Measurements from ENCODE around the gene CDH5. TPM values are rescaled to one million over a fixed set of nuclear protein-coding genes. Genes with fewer than 3 reads are reported as not detected.
"Not testable (repeated sequence)": the region's sequence is repeated elsewhere in the genome, so short reads cannot be mapped to it uniquely, and the experiment has no call there.

Gene CDH5
- polyA plus RNA-seq, 3 donors from 2014 or later = not detected

DNA sequence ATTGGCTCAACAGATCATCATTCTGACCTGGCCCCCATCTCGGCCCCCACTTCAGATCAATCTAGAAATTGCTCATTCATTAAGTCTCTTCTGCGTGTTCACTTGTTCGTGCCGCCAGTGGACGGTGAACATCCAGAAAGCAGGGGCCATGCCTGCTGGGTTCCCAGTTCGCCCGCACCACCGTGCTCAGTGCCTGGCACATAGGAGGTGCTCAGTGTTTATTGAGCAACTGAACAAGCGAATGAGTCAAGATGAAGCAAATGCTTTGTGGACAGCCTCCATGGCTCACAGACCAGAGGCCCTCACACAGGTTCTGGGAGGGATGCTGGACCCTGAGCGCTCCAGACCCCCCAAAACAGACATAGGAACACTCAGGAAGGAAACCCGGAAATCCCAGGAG is 74.5 kb downstream of the CDH5 start:
- H3K36me3 Mint-ChIP-seq = peaks cover 0 to 3% (median 0%) of the 10 kb centered on the region in 3 donors
- H3K4me1 Mint-ChIP-seq = no peaks in the 10 kb centered on the region
- peaks cover 5% of the 10 kb centered on the region in 3 donors for H3K27me3 Mint-ChIP-seq (ENCODE audit: low read depth in 3 of 3)
- no peak overlapping the region for H3K4me3 Mint-ChIP-seq
- H3K27ac Mint-ChIP-seq = no peak overlapping the region
- no peaks in the 10 kb centered on the region for H3K9me3 Mint-ChIP-seq
- DNase-seq = no peak

DNA sequence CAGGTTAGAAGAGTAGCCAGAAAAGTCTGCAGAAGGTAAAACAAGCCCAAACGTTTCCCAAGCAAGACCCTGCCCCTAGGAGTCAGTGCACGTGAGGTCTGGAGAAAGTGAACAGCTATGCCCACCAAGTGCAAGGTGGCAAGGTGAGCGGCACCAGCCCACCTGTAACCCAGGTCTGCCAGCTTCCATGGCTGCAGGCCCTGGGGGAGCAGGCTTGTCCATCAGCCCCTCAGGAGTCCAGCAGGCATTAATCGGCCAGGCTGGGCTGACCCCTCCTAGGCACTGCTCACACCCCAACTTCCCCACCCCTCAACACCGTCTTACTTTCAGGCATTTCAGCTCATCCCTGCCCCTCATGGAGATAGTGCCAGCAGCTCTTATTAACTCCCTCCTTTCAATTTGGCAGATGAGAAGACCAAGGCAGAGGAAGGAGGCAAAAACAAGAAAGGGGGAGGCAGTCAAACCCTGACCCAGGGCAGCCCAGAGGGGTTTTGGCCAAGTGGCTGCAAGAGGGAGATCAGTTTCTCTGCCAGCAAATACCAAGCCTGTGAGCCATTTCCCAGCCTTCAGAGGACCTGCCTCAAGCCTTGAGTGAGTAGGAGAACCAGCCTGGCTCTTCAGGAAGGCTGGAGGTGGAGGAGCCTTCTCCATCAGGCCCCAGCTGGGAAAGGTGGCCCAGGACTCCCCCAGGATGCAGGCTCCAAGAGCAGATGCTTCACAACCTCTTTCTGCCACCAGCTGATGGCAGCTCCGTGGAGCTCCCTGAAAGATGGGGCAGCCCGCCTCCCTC is 75.3 kb downstream of the CDH5 start:
- H3K4me1 Mint-ChIP-seq = no peaks in the 10 kb centered on the region
- no peak overlapping the region for H3K4me3 Mint-ChIP-seq
- DNase-seq = no peak
- H3K27ac Mint-ChIP-seq = no peak overlapping the region
- peaks cover 0 to 3% (median 0%) of the 10 kb centered on the region in 3 donors for H3K36me3 Mint-ChIP-seq
- H3K27me3 Mint-ChIP-seq (ENCODE audit: low read depth in 3 of 3) = peaks cover 5 to 10% (median 5%) of the 10 kb centered on the region in 3 donors
- H3K9me3 Mint-ChIP-seq = no peaks in the 10 kb centered on the region

DNA sequence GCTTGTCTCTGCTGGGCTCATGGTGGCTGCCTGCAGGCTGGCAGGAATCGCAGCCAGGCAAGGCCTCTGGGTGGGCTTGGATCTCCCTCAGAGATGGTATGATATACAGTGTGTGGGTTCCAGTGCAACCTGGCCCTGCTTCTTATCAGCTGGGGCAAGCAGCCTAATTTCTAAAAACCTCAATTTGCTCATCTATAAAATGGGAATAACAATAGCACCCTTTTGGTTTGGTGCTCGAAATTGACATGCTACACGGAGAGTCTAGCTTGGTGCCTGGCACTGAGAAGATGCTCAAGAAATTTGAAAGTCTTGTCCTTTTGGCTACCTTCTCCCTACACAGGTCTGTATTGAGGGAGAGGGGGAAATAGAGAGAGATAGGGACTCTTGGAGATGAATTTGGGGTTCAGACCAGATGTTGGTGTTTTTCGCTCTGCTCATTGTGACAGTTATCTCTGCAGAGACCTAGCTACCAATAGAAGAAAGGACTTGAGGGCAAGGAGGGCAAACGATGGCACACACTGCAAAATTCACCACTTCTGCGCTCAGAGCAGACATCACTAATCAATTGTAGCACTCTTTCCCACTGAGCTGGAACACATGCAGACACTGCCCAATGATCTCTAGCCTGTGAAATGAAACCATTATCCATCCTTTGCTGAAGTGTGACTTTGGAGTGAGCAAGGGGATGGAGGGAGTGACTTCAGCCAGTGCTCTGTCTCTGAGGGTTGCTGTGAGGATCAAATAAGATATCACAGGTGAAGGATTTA is 76.2 kb downstream of the CDH5 start:
- Mint-ChIP-seq H3K4me1 (no peaks in the 10 kb centered on the region), H3K27me3 (ENCODE audit: low read depth in 3 of 3) (peaks cover 5 to 10% (median 5%) of the 10 kb centered on the region in 3 donors), H3K36me3 (peaks cover 0 to 3% (median 0%) of the 10 kb centered on the region in 3 donors), H3K27ac (no peak overlapping the region), H3K9me3 (no peaks in the 10 kb centered on the region), H3K4me3 (no peak overlapping the region)
- no peak for DNase-seq

DNA sequence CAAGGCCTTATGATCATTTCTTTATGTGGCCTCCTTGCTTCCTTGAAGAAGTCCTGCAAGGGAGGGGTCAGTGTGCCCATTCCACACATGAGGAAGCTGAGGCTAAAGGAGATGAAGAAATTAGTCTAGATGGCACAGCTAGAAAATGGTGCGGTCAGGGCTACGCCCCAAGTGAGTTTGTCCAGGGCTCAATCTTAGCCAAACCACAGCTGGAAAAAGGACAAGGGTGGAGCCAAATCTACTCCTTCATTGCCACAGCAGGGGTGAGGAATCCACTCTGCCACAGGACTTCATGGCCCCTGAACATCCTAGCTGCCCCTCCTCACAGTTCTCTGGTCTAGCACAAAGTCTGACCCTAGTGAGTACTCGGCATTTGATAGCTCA is 76.8 kb downstream of the CDH5 start:
- Mint-ChIP-seq H3K27me3 (ENCODE audit: low read depth in 3 of 3) (peaks cover 5 to 10% (median 5%) of the 10 kb centered on the region in 3 donors), H3K4me3 (no peak overlapping the region), H3K27ac (no peak overlapping the region), H3K4me1 (no peaks in the 10 kb centered on the region), H3K36me3 (peaks cover 0 to 3% (median 0%) of the 10 kb centered on the region in 3 donors), H3K9me3 (no peaks in the 10 kb centered on the region)
- no peak for DNase-seq

DNA sequence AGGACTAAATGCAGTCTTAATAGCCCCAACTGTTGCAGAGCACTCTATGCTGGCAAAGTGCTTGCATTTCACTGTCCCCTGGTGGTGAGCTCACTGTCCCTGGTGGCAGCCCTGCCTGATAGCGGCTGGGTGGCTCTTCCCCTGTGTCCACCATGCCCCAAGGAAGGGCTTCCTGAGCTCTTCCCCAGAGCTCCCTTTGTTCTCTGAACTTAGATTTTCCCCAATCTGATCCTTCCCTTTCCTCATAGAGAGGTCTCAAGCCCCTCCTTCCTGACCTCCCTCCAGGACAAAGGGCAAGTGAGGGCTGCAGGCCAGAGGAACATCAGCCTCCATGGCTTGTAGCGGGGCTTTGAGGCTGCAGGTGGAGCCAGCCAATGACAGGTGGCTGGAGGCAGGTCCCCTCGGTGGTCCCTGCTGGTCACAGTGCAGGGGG is 77.6 kb downstream of the CDH5 start:
- DNase-seq = no peak
- no peaks in the 10 kb centered on the region for H3K4me1 Mint-ChIP-seq
- no peak overlapping the region for H3K4me3 Mint-ChIP-seq
- no peaks in the 10 kb centered on the region for H3K9me3 Mint-ChIP-seq
- H3K27me3 Mint-ChIP-seq (ENCODE audit: low read depth in 3 of 3) = peaks cover 5 to 10% (median 5%) of the 10 kb centered on the region in 3 donors
- H3K27ac Mint-ChIP-seq = no peak overlapping the region
- peaks cover 0 to 3% (median 0%) of the 10 kb centered on the region in 3 donors for H3K36me3 Mint-ChIP-seq

DNA sequence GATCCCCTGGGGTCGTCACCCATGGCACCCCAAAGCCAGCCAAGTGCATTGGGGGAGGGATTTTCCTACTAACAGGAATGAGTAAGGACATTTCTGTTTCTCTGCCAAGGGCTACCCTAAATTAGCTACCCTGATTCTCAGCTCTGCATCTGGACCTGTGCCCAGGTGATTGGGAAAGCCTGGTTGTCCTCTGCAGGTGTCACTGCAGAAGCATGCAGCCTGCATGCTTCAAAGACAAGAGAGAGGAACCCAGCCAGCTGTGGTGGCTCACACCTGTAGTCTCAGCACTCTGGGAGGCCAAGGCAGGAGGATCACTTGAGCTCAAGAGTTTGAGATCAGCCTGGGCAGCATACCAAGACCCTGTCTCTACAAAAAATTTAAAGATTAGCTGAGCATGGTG is 80.2 kb downstream of the CDH5 start:
- Mint-ChIP-seq H3K4me1 (no peaks in the 10 kb centered on the region), H3K4me3 (no peak overlapping the region), H3K27ac (no peak overlapping the region), H3K9me3 (no peaks in the 10 kb centered on the region), H3K36me3 (peaks cover 0 to 3% (median 0%) of the 10 kb centered on the region in 3 donors), H3K27me3 (ENCODE audit: low read depth in 3 of 3) (peaks cover 3 to 10% (median 5%) of the 10 kb centered on the region in 3 donors)
- no peak for DNase-seq

DNA sequence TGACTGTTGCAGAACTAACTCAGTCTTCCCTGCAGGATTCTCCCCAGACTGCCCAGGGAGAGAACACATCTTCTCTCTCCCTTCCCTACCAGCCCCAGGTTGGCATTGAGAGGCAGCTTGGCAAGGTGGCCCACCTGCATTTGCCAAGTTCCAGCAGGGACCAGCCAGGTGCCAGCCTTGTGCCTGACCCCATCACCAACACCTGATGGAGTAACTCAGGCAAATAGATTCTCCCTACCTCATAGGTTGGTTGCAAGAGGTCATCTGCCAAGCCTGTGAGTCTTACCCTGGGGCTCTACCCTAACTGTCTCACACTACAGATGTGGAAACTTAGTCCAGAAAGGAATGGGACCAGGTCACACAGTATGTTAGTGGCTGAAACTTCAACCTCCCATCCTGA is 81.0 kb downstream of the CDH5 start:
- H3K27ac Mint-ChIP-seq = no peak overlapping the region
- H3K27me3 Mint-ChIP-seq (ENCODE audit: low read depth in 3 of 3) = peaks cover 3 to 10% (median 5%) of the 10 kb centered on the region in 3 donors
- H3K36me3 Mint-ChIP-seq = peaks cover 0 to 3% (median 0%) of the 10 kb centered on the region in 3 donors
- DNase-seq = no peak
- H3K4me1 Mint-ChIP-seq = no peaks in the 10 kb centered on the region
- H3K9me3 Mint-ChIP-seq = no peaks in the 10 kb centered on the region
- H3K4me3 Mint-ChIP-seq = no peak overlapping the region

DNA sequence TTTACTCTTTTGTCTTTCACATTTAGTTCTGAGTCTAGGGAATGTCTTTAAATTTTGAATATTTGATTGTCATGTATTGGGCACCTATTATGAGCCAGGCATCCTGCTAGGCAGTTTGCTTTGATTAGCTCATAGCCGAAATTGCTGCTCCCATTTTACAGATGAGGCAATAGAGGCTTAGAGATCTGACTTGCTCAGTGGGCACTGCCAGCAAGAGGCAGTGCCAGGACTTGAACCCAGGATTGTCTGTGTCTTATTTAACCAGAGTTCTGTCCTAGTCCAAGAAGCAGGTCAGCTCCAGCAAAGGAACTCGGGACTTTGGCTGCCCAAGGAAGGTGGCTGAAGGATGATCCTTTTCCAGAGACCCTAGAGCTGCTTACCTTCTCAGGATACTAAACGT is 85.1 kb downstream of the CDH5 start:
- H3K36me3 Mint-ChIP-seq = no peaks in the 10 kb centered on the region
- no peak for DNase-seq
- no peaks in the 10 kb centered on the region for H3K9me3 Mint-ChIP-seq
- no peaks in the 10 kb centered on the region for H3K4me1 Mint-ChIP-seq
- no peak overlapping the region for H3K27ac Mint-ChIP-seq
- H3K27me3 Mint-ChIP-seq (ENCODE audit: low read depth in 3 of 3) = no peaks in the 10 kb centered on the region
- H3K4me3 Mint-ChIP-seq = no peak overlapping the region

DNA sequence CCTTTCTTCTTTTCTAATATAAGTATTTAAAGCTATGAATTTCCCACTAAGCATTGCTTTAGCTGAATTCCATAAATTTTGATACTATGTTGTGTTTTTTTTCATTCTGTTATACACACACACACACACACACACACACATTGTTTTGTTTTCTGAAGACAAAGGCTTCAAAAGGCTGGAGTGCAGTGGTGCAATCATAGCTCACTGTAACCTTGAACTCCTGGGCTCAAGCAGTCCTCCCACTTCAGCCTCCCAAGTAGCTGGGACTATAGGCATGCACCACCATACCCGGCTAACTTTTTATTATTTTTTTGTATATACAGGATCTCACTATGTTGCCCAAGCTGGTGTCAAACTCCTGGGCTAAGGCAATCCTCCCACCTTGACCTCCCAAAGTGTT is 86.7 kb downstream of the CDH5 start:
- not testable (repeated sequence) for H3K36me3 Mint-ChIP-seq; H3K4me3 Mint-ChIP-seq; H3K9me3 Mint-ChIP-seq; H3K27ac Mint-ChIP-seq; DNase-seq; H3K27me3 Mint-ChIP-seq (ENCODE audit: low read depth in 3 of 3); H3K4me1 Mint-ChIP-seq

Other genes with a start within 250 kb of the CDH5 start
- under 1 TPM in 1 of 3 donors, not detected in 2; 0.32 TPM for gene BEAN1, start 60.6 kb downstream of the CDH5 start, polyA plus RNA-seq
- 10 to 100 TPM in 1 of 3 donors, 1 to 10 TPM in 2; 8.2 to 19.9 (median 9.8) TPM for gene TK2, start 183.4 kb downstream of the CDH5 start, polyA plus RNA-seq
- gene CKLF, start 185.9 kb downstream of the CDH5 start, polyA plus RNA-seq = 100 to 1,000 TPM; 226 to 318 (median 229) TPM
- gene CMTM1, start 199.7 kb downstream of the CDH5 start, polyA plus RNA-seq = 1 to 10 TPM; 1.1 to 3.1 (median 2.2) TPM
- gene CMTM2, start 212.8 kb downstream of the CDH5 start, polyA plus RNA-seq = under 1 TPM in 1 of 3 donors, not detected in 2; 0.85 TPM
- 100 to 1,000 TPM in 2 of 3 donors, 10 to 100 TPM in 1; 83.5 to 145 (median 127) TPM for gene CMTM3, start 238.0 kb downstream of the CDH5 start, polyA plus RNA-seq